Ishikawa (cell line): ENCODE measurements around the gene APBA2.

Experiments used
- CEBPB ChIP-seq: IDR thresholded peaks from 2 replicates; pipeline ENCODE4 v1.6.1; 2012
- CREB1 ChIP-seq: IDR thresholded peaks from 2 replicates; pipeline ENCODE4 v1.6.1; 2012; ENCODE audit warnings: low read depth
- EGR1 ChIP-seq: IDR thresholded peaks from 2 replicates; pipeline ENCODE4 v1.6.1; 2012
- EP300 ChIP-seq: IDR thresholded peaks from 2 replicates; pipeline ENCODE4 v1.6.1; 2012; ENCODE audit warnings: borderline replicate concordance
- FOXM1 ChIP-seq: IDR thresholded peaks from 2 replicates; pipeline ENCODE4 v1.6.1; 2012; ENCODE audit warnings: low read depth, borderline replicate concordance
- NFIC ChIP-seq: IDR thresholded peaks from 2 replicates; pipeline ENCODE4 v1.6.1; 2012
- RAD21 ChIP-seq: IDR thresholded peaks from 2 replicates; pipeline ENCODE4 v1.6.1; 2012; ENCODE audit warnings: low read depth
- REST ChIP-seq: IDR thresholded peaks from 2 replicates; pipeline ENCODE4 v1.6.1; 2012; ENCODE audit warnings: low read depth, mild to moderate bottlenecking
- TAF1 ChIP-seq: IDR thresholded peaks from 2 replicates; pipeline ENCODE4 v1.6.1; 2012; ENCODE audit warnings: low read depth, mild to moderate bottlenecking
- TCF12 ChIP-seq: IDR thresholded peaks from 2 replicates; pipeline ENCODE4 v1.6.1; 2012; ENCODE audit warnings: low read depth
- TEAD4 ChIP-seq: IDR thresholded peaks from 2 replicates; pipeline ENCODE4 v1.6.1; 2012
- YY1 ChIP-seq: IDR thresholded peaks from 2 replicates; pipeline ENCODE4 v1.6.1; 2012; ENCODE audit warnings: low read depth
- TF ChIP-seq, protein P1 (sequence below): IDR thresholded peaks from 2 replicates; pipeline ENCODE4 v1.6.1; 2012

- no peak for TF ChIP-seq NFIC
- no peak for TF ChIP-seq CREB1
- no peak for TF ChIP-seq TCF12
- no peak for TF ChIP-seq RAD21
- TF ChIP-seq YY1: no peak
- no peak for TF ChIP-seq TAF1
- no peak for TF ChIP-seq REST
- TF ChIP-seq EP300: no peak
- no peak for TF ChIP-seq EGR1
- TF ChIP-seq, protein P1, sequence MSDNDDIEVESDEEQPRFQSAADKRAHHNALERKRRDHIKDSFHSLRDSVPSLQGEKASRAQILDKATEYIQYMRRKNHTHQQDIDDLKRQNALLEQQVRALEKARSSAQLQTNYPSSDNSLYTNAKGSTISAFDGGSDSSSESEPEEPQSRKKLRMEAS: no peak
- TF ChIP-seq FOXM1: no peak
- TF ChIP-seq CEBPB: no peak
- TF ChIP-seq TEAD4: no peak
These were observed 68.8 kb downstream of the APBA2 start for GRCh38 chr15:28954466-28955159.
